ENCODE results near the gene SMARCAL1.

SMARCAL1 gene

GRCh38 chr2:216428618-216429350 lies 16.5 kb downstream of the SMARCAL1 start:
- peak; percentile 18 to 33 for DNase-seq

GRCh38 chr2:216429428-216429827 lies 17.1 kb downstream of the SMARCAL1 start:
- DNase-seq: peak; percentile 40 to 46

GRCh38 chr2:216430811-216431530 lies 18.7 kb downstream of the SMARCAL1 start:
- DNase-seq: no peak

- DNase-seq: no peak
Observed at GRCh38 chr2:216431531-216431856, 19.2 kb downstream of the SMARCAL1 start.

GRCh38 chr2:216436383-216436782 lies 24.1 kb downstream of the SMARCAL1 start:
- DNase-seq: no peak

- DNase-seq: no peak
Observed at GRCh38 chr2:216441308-216442010, 29.2 kb downstream of the SMARCAL1 start.

GRCh38 chr2:216445501-216445900 lies 33.2 kb downstream of the SMARCAL1 start:
- DNase-seq: no peak

GRCh38 chr2:216446343-216446742 lies 34.1 kb downstream of the SMARCAL1 start:
- DNase-seq: peak in 1 of 2 experiments; percentile 1

- no peak for DNase-seq
Observed at GRCh38 chr2:216447293-216447692, 35.0 kb downstream of the SMARCAL1 start.

GRCh38 chr2:216448829-216449228 lies 36.5 kb downstream of the SMARCAL1 start:
- DNase-seq: no peak

GRCh38 chr2:216450346-216450745 lies 38.1 kb downstream of the SMARCAL1 start:
- no peak for DNase-seq

- no peak for DNase-seq
Observed at GRCh38 chr2:216450784-216451183, 38.5 kb downstream of the SMARCAL1 start.

GRCh38 chr2:216453955-216454614 lies 41.8 kb downstream of the SMARCAL1 start:
- no peak for DNase-seq

- no peak for DNase-seq
Observed at GRCh38 chr2:216463148-216463547, 50.9 kb downstream of the SMARCAL1 start.

GRCh38 chr2:216464104-216464720 lies 51.9 kb downstream of the SMARCAL1 start:
- no peak for DNase-seq

GRCh38 chr2:216465579-216466195 lies 53.4 kb downstream of the SMARCAL1 start:
- no peak for DNase-seq

- DNase-seq: no peak
Observed at GRCh38 chr2:216467845-216468244, 55.6 kb downstream of the SMARCAL1 start.

GRCh38 chr2:216469661-216470060 lies 57.4 kb downstream of the SMARCAL1 start:
- no peak for DNase-seq

- DNase-seq: no peak
Observed at GRCh38 chr2:216473187-216473586, 60.9 kb downstream of the SMARCAL1 start.

GRCh38 chr2:216474925-216475670 lies 62.8 kb downstream of the SMARCAL1 start:
- peak; percentile 65 to 67 for DNase-seq

- DNase-seq: no peak
Observed at GRCh38 chr2:216475767-216476166, 63.5 kb downstream of the SMARCAL1 start.

Data from Kasumi-1 (cell line).